GM23338 (cell line): Measurements from ENCODE around the gene SMIM12. TPM values are rescaled to one million over a fixed set of nuclear protein-coding genes. Genes with fewer than 3 reads are reported as not detected.
A peak's percentile ranks its signal among the peaks of the same experiment; 100 is the strongest.

ENCODE experiments used
- ATAC-seq: fragments of 200-7000 bp; cut with Tn5 transposase; 3 replicates; pipeline ENCODE4 v1.9.1; 2020
- DNase-seq: peaks from one replicate; pipeline ENCODE4 v3.0.0-alpha.2; 2015; ENCODE audit warnings: low spot score
- H2AFZ ChIP-seq: fragments of 200-600 bp; sonication (generic); 2 replicates; pipeline ENCODE4 v1.8.0; 2016; ENCODE audit warnings: antibody characterized with exemption, mild to moderate bottlenecking, moderate library complexity
- H3F3A ChIP-seq: fragments of 200-600 bp; sonication (generic); replicated peaks from 2 replicates; pipeline ENCODE4 v1.8.0; 2017; ENCODE audit warnings: antibody characterized with exemption, mixed run types, low read depth
- H3K27ac ChIP-seq: fragments of 200-600 bp; sonication (generic); 2 replicates; pipeline ENCODE4 v1.6.1; 2016; ENCODE audit warnings: low read depth
- H3K27me3 ChIP-seq: fragments of 200-600 bp; sonication (generic); 2 replicates; pipeline ENCODE4 v1.8.0; 2016; ENCODE audit warnings: mild to moderate bottlenecking, mixed run types, moderate library complexity; ENCODE audit not compliant: insufficient read depth
- H3K36me3 ChIP-seq: fragments of 200-600 bp; sonication (generic); 2 replicates; pipeline ENCODE4 v1.8.0; 2016; ENCODE audit warnings: mild to moderate bottlenecking; ENCODE audit not compliant: insufficient read depth
- H3K4me1 ChIP-seq: fragments of 200-600 bp; sonication (generic); 2 replicates; pipeline ENCODE4 v1.8.0; 2016; ENCODE audit warnings: mild to moderate bottlenecking, moderate library complexity; ENCODE audit not compliant: insufficient read depth
- H3K4me2 ChIP-seq: fragments of 200-600 bp; sonication (generic); 2 replicates; pipeline ENCODE4 v1.7.1; 2017; ENCODE audit warnings: mixed run types
- H3K4me3 ChIP-seq: fragments of 200-600 bp; sonication (generic); 2 replicates; pipeline ENCODE4 v1.6.1; 2016; ENCODE audit warnings: mixed run types
- H3K79me2 ChIP-seq: fragments of 200-600 bp; sonication (generic); replicated peaks from 2 replicates; pipeline ENCODE4 v1.8.0; 2017; ENCODE audit warnings: mild to moderate bottlenecking; ENCODE audit not compliant: insufficient read depth
- H3K9me2 ChIP-seq: fragments of 200-600 bp; sonication (generic); 2 replicates; pipeline ENCODE4 v1.8.0; 2017; ENCODE audit not compliant: insufficient read depth
- H4K20me1 ChIP-seq: fragments of 200-600 bp; sonication (generic); replicated peaks from 2 replicates; pipeline ENCODE4 v1.8.0; 2017; ENCODE audit warnings: mild to moderate bottlenecking; ENCODE audit not compliant: insufficient read depth
- H3K27ac Mint-ChIP-seq: 2 replicates; pipeline ENCODE4 v1.8.0; 2020; ENCODE audit warnings: inconsistent platforms, mild to moderate bottlenecking, moderate library complexity, mixed read lengths
- H3K27me3 Mint-ChIP-seq: 3 replicates; pipeline ENCODE4 v1.8.0; 2022; ENCODE audit warnings: low read depth, mild to moderate bottlenecking, moderate library complexity, mixed read lengths, inconsistent platforms; ENCODE audit not compliant: insufficient read depth, poor library complexity
- H3K36me3 Mint-ChIP-seq: 3 replicates; pipeline ENCODE4 v1.8.0; 2021; ENCODE audit warnings: low read depth, mild to moderate bottlenecking, inconsistent platforms, moderate library complexity, mixed read lengths
- H3K4me1 Mint-ChIP-seq: 3 replicates; pipeline ENCODE4 v1.8.0; 2020; ENCODE audit warnings: mild to moderate bottlenecking, inconsistent platforms, mixed read lengths
- H3K4me3 Mint-ChIP-seq: 3 replicates; pipeline ENCODE4 v1.8.0; 2021; ENCODE audit warnings: moderate library complexity, mild to moderate bottlenecking, inconsistent platforms, mixed read lengths
- H3K9me3 Mint-ChIP-seq: 3 replicates; pipeline ENCODE4 v1.8.0; 2020; ENCODE audit warnings: moderate library complexity, mild to moderate bottlenecking, inconsistent platforms, mixed read lengths
- CREB1 ChIP-seq: fragments of 250-450 bp; sonication (Bioruptor Pico); IDR thresholded peaks from 2 replicates; pipeline ENCODE4 v1.5.0; 2020; ENCODE audit warnings: low read depth, mild to moderate bottlenecking, moderate library complexity
- CTCF ChIP-seq, 2 experiments: fragments of 200-600 bp in 1 of 2; sonication (generic) in 1 of 2; conservative IDR thresholded peaks; 2 replicates each; pipeline versions ENCODE4 v1.5.1 to v1.6.1; 2016 to 2017; ENCODE audit warnings: antibody characterized with exemption in 2 of 2, low read depth in 2 of 2, mild to moderate bottlenecking in 2 of 2, moderate library complexity in 1 of 2
- EZH2 ChIP-seq: fragments of 200-600 bp; sonication (generic); IDR thresholded peaks from one replicate; pipeline ENCODE4 v1.8.0; 2017; ENCODE audit warnings: antibody characterized with exemption, mild to moderate bottlenecking, low read depth; ENCODE audit not compliant: unreplicated experiment
- EZH2phosphoT487 ChIP-seq: fragments of 200-600 bp; sonication (generic); IDR thresholded peaks from one replicate; pipeline ENCODE4 v1.8.1; 2018; ENCODE audit warnings: antibody characterized with exemption; ENCODE audit not compliant: unreplicated experiment
- NANOG ChIP-seq: IDR thresholded peaks from 2 replicates; pipeline ENCODE4 v1.6.1; 2016; ENCODE audit warnings: antibody characterized with exemption, borderline replicate concordance
- polyA plus RNA-seq: library from polyadenylated mRNA; unstranded; fragments of >200 nt; fragmentation: Nextera tagmentation; extraction: Ambion mirVana; gene quantifications from 2 replicates; pipeline ENCODE4 v1.2.1, GENCODE V29; 2016
- total RNA-seq: library from RNA; depleted of rRNA; stranded (reverse); fragments of >200 nt; shearing (Covaris generic); gene quantifications from 2 replicates; pipeline ENCODE4 v1.2.3, GENCODE V29; 2014
- TF ChIP-seq, protein P1 (sequence below): IDR thresholded peaks from one replicate; pipeline ENCODE4 v1.6.1; 2018; ENCODE audit warnings: antibody characterized with exemption; ENCODE audit not compliant: unreplicated experiment

The SMIM12 gene
- total and polyA plus RNA-seq, 2 experiments from 2014 or later = 22.7 to 25.3 TPM

DNA sequence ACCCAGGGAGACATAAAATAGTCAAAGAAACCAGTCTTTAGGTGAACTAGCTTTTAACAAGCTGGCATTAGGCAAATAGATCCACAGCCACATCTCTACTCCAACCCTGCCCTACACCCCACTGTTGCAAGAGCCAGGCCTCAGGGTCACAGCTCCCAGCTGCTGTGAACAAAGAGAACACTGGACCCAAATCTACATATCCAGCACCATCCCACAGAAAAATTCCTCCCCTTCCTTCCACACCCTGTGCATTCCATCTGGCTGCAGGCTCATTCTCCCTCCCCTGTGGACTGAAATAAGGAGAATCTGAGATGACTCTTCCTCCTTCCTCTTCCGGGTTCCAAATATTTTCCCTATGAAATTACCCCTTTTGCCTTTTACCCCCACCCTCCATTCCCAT is 46.7 kb upstream of the SMIM12 start (continued):
- TF ChIP-seq CTCF (conservative IDR thresholded peaks at IDR 0.05; ENCODE audit: low read depth in 2 of 2) (no peak), EZH2 (no peak), CREB1 (no peak), NANOG (no peak)
- TF ChIP-seq, protein P1, sequence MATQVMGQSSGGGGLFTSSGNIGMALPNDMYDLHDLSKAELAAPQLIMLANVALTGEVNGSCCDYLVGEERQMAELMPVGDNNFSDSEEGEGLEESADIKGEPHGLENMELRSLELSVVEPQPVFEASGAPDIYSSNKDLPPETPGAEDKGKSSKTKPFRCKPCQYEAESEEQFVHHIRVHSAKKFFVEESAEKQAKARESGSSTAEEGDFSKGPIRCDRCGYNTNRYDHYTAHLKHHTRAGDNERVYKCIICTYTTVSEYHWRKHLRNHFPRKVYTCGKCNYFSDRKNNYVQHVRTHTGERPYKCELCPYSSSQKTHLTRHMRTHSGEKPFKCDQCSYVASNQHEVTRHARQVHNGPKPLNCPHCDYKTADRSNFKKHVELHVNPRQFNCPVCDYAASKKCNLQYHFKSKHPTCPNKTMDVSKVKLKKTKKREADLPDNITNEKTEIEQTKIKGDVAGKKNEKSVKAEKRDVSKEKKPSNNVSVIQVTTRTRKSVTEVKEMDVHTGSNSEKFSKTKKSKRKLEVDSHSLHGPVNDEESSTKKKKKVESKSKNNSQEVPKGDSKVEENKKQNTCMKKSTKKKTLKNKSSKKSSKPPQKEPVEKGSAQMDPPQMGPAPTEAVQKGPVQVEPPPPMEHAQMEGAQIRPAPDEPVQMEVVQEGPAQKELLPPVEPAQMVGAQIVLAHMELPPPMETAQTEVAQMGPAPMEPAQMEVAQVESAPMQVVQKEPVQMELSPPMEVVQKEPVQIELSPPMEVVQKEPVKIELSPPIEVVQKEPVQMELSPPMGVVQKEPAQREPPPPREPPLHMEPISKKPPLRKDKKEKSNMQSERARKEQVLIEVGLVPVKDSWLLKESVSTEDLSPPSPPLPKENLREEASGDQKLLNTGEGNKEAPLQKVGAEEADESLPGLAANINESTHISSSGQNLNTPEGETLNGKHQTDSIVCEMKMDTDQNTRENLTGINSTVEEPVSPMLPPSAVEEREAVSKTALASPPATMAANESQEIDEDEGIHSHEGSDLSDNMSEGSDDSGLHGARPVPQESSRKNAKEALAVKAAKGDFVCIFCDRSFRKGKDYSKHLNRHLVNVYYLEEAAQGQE = no peak

GRCh38 chr1:34905098-34905459 is 45.5 kb upstream of the SMIM12 start:
- Histone ChIP-seq H3K9me2 (no peaks in the 10 kb centered on the region), H3K36me3 (no peaks in the 10 kb centered on the region), H3K27me3 (no peaks in the 10 kb centered on the region), H3K27ac (no peak overlapping the region), H4K20me1 (no peaks in the 10 kb centered on the region; the same call in 1 of the 2 replicates), H3F3A (no peaks in the 10 kb centered on the region), H3K4me2 (no peak overlapping the region), H3K4me1 (no peaks in the 10 kb centered on the region), H2AFZ (no peak overlapping the region), H3K79me2 (no peaks in the 10 kb centered on the region), H3K4me3 (no peak overlapping the region)
- Mint-ChIP-seq H3K27ac (no peak overlapping the region), H3K4me1 (peaks cover 11% of the 10 kb centered on the region), H3K36me3 (no peaks in the 10 kb centered on the region), H3K9me3 (no peaks in the 10 kb centered on the region), H3K4me3 (no peak overlapping the region), H3K27me3 (peaks cover 2% of the 10 kb centered on the region)
- DNase-seq = no peak
- ATAC-seq = no peak
- no peak for TF ChIP-seq EZH2phosphoT487

- H3K4me1 ChIP-seq = no peaks in the 10 kb centered on the region
Measured at GRCh38 chr1:34904236-34905097, 44.9 kb upstream of the SMIM12 start.

More at GRCh38 chr1:34904236-34905097, 44.9 kb upstream of the SMIM12 start:
- TF ChIP-seq CREB1 = no peak
- no peak for TF ChIP-seq EZH2phosphoT487
- H3K36me3 Mint-ChIP-seq = no peaks in the 10 kb centered on the region
- Histone ChIP-seq H3K9me2 (no peaks in the 10 kb centered on the region), H3K79me2 (no peaks in the 10 kb centered on the region), H4K20me1 (no peaks in the 10 kb centered on the region; the same call in 1 of the 2 replicates), H2AFZ (no peak overlapping the region), H3K36me3 (no peaks in the 10 kb centered on the region), H3K4me2 (no peak overlapping the region), H3K4me3 (no peak overlapping the region), H3F3A (no peaks in the 10 kb centered on the region), H3K27ac (no peak overlapping the region), H3K27me3 (no peaks in the 10 kb centered on the region)
- DNase-seq (no peak), ATAC-seq (peak; percentile 22; the same call in 1 of the 3 replicates)
- no peak overlapping the region for H3K27ac Mint-ChIP-seq
- H3K9me3 Mint-ChIP-seq = no peaks in the 10 kb centered on the region
- peaks cover 11% of the 10 kb centered on the region for H3K4me1 Mint-ChIP-seq
- peaks cover 3% of the 10 kb centered on the region for H3K27me3 Mint-ChIP-seq
- no peak overlapping the region for H3K4me3 Mint-ChIP-seq
